RKO (cell line): ENCODE data around the gene FLNB.

ENCODE experiments used
- DNase-seq: peaks from one replicate; pipeline ENCODE4 v3.0.0-alpha.2; 2016; ENCODE audit warnings: low spot score

Gene FLNB

DNA sequence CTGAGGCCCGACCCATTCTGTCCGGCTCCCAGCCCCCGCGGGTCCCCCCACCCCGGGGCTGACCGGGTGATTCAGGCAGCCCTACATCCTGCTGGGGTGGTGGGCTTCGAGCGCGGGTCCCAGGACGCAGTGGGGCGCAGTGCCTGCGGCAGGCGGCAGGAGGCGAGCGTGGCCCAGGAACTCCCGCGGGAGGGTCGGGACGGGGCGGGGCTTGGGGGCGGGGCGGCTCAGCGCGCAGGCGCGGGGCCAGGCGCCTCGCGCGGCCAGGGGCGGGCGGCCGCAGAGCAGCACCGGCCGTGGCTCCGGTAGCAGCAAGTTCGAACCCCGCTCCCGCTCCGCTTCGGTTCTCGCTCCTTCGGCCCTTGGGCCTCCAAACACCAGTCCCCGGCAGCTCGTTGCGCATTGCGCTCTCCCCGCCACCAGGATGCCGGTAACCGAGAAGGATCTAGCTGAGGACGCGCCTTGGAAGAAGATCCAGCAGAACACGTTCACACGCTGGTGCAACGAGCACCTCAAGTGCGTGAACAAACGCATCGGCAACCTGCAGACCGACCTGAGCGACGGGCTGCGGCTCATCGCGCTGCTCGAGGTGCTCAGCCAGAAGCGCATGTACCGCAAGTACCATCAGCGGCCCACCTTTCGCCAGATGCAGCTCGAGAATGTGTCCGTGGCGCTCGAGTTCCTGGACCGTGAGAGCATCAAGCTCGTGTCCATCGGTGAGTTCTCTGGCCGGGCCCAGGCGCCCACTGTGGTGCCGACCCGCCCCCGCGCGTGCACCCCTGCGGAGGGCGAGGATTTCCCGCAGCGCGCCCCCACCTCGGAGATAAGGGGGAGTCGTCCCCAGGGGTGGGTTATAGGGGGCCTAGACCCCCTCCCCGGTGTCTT is at the start of gene FLNB:
FLNB (plus strand) TSS at position 282 of the 885 bp plus-strand sequence; CDS start at position 425, 143 bp downstream.
- DNase-seq, result peak; percentile 71

- DNase-seq, result no peak
Measured at GRCh38 chr3:57958642-57959422, 49.4 kb upstream of the FLNB start.

- DNase-seq, result no peak
Measured at GRCh38 chr3:57959423-57960173, 48.6 kb upstream of the FLNB start.

DNA sequence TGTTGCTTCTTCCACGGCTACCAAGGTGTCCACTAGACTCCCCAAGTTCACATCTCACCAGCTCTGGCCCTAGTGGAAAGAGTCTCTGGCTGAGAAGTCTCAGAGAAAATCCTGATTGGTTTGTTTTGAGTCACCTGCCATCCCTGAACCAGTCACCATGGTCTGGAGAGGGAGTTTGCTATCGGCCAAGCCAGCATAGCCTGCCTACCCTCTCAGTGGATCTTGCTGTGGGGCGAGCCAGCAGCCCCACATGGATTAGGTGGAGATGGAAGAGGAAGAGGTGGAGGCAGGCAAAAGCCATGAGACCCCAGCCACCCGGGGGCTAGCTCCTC is 48.1 kb upstream of the FLNB start:
- DNase-seq, result no peak

- DNase-seq, result no peak
Measured at GRCh38 chr3:57961177-57961827, 46.9 kb upstream of the FLNB start.

DNA sequence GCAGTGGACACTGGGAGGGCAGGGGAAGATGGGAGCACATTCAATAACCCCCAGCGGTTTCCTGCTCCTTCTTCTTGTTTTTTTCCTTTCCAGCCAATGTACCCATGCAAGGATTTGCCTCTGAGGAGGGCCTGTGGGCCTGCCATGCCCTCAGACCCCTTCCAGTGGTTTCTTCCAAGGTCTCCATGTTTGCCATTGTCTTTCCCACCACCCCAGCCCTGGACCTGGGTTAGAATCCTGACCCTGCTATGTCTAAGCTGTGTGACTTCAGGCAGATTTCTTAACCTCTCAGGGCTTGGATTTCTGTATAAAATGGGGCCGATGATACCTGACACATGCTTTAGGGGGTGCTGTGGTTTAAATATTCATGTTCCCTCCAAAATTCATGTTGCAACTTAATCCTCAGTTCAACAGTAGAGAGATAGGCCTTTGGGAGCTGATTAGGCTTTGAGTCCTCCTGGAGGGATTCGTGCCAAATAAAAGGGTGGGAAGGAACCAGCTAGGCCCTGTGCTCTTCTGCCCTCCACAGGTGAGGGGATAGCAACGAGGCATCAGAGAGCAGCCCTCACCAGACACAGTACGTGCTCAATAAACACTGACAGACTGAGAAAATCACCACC is 46.3 kb upstream of the FLNB start:
- DNase-seq, result peak; percentile 35

- no peak for DNase-seq
Measured at GRCh38 chr3:57962448-57962834, 45.8 kb upstream of the FLNB start.

DNA sequence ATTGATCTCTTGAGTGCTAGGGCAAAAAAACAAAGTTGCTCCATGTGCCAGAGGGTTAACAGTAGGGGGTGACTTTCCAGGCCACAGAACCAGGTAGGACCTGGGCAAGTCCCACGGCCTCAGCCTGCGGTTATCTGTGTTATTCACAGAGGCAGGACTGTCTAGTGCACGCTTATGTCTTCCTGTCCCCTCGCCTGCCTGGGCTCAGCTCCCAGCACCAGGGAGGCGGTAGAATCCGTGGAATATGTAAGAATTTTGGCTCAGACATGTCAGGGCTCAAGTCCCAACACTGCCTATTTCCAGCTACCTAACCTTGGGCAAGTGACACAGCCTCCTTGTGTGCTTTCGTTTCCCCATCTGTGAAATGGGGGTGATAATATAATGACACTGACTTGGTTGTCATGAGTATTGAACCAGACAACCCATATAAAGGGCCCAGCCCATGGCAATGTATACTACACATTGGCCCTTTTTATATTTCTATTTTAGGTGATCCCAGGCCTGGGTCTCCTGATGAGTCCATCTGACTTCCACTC is 44.3 kb upstream of the FLNB start:
- no peak for DNase-seq

GRCh38 chr3:57966829-57967228 is 41.4 kb upstream of the FLNB start:
- DNase-seq, result no peak

DNA sequence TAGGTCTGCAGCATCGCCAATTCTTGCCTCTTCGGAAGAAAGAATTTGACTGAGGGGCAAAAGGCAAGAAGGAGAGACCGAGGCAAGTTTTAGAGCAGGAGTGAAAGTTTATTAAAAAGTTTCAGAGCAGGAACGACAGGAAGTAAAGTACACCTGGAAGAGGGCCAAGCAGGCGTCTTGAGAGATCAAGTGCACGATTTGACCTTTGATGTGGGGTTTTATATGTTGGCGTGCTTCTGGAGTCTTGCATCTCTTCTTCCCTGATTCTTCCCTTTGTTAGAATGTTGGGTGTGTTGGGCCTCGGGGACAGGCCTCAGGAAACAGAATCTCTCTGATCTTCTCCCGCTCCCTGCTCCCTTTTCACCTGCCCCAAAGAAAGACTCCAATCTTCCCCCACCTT is 40.6 kb upstream of the FLNB start:
- DNase-seq, result no peak

DNA sequence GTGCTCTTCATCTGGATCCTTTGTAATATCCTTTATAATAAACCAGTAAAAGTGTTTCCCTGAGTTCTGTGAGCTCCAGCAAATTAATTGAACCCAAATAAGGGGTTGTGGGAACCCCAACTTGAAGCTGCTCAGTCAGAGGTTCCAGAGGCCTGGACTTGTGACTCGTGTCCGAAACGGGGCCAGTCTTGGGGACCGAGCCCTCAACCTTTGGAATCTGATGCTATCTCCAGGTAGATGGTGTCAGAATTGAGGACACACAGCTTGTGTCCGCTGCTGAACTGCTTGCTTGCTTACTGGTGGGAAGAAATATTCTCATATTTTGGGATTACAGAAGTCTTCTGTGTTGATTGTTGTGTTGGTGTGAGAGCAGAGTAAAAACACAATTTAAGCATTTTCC is 39.7 kb upstream of the FLNB start:
- no peak for DNase-seq

DNA sequence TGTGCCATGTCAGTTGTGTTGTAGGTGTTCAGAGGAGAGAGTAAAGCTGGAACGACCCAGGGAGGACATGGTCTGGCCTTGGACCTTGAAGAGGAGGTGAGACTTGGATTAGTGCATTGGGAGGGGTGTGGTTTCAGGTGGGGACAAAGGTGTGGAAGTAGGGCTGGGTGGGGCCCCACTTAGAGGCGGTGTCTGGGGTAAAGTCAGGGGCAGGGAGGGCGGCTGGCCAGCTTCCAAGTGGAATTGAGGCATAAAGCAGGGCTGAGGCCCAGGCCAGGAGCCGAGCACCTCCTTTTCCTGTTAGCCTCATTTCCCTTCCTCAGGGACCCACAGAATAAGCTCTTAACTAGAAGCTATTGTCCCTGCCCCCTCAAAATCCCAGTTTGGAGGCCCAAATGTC is 36.2 kb upstream of the FLNB start:
- DNase-seq, result no peak

- no peak for DNase-seq
Measured at GRCh38 chr3:57972531-57973111, 35.6 kb upstream of the FLNB start.

GRCh38 chr3:57973715-57974477 is 34.3 kb upstream of the FLNB start:
- no peak for DNase-seq

DNA sequence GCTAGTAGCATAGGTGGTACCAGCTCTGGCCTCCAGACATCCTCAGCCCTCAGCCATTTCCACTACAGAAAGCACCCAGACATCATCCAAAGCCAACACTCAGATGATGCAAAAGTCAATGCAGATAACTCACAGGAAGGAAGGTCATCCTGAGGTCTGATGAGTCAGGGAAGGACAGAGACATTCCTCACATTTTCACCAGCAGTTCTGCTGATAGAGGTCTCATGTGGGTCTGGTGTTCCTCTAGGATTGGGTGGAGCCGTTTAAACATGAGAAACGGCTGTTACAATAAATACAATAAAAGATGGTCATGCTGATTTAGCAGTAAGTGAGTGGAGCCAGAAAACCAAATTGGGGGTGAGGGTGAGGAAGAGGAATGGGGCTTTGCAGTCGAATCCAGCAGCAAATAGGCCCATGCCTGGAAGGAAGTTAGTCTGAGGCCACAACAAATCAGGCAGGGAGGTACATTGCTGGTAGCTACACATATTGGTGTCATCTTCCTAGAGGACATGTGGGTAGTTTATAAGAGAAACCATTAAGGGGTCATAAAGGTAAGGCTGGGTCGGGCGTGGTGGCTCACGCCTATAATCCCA is 33.3 kb upstream of the FLNB start:
- peak; percentile 95 for DNase-seq

GRCh38 chr3:57977818-57978235 is 30.4 kb upstream of the FLNB start:
- DNase-seq, result no peak

GRCh38 chr3:57978316-57978715 is 29.9 kb upstream of the FLNB start:
- DNase-seq, result no peak

DNA sequence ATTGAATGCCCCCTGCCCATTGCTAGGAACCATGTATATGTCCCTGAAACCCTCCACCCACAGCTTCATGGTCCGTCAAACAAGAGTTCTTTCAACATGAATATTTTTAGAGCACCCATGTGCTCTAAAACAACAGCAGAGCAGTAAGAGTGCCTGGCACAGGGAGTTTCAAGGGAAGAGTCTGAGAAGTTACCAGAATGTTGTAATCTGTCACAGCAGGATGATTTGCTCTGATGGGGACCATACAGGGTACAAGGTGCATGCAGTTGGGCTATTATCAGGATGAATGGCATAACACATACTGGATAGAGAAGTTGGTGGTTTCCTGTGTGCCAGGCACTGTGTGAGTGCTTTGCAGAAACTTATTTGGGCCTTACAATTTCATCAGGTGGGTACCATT is 27.8 kb upstream of the FLNB start:
- DNase-seq, result no peak

- DNase-seq, result no peak
Measured at GRCh38 chr3:57981483-57982087, 26.6 kb upstream of the FLNB start.
